DND-41 (cell line): ENCODE measurements around the gene GFOD1.

Source experiments
- EZH2 ChIP-seq: IDR thresholded peaks from 3 replicates; pipeline ENCODE4 v1.6.1; 2012; ENCODE audit warnings: borderline replicate concordance, low read depth, mild to moderate bottlenecking, moderate library complexity, low read length, inconsistent platforms; ENCODE audit not compliant: severe bottlenecking
- TF ChIP-seq, protein P1 (sequence below): IDR thresholded peaks from 2 replicates; pipeline ENCODE4 v1.5.1; 2012; ENCODE audit warnings: borderline replicate concordance, low read length, moderate library complexity, mild to moderate bottlenecking; ENCODE audit not compliant: poor library complexity, severe bottlenecking; ENCODE audit errors: extremely low read depth

DNA sequence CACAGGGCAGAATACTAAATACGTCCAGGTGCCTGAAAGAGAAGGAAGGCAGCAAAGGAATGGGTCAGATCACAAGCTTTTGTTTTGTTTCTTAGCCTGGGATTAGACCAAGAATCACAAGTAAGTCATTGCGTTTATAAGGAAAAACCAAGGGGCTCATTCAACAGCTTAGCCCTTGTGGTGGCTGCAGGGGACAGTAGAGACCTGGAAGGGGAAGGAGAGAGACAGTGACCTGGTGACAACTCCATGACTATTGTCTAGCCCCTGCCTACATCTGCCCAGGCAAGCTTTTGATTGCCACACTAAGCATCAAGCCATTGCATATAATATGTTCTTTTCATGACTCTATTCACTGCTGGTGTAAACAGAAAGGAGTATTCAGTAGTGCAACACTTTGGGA lies 128.9 kb downstream of the GFOD1 start:
- TF ChIP-seq, protein P1, sequence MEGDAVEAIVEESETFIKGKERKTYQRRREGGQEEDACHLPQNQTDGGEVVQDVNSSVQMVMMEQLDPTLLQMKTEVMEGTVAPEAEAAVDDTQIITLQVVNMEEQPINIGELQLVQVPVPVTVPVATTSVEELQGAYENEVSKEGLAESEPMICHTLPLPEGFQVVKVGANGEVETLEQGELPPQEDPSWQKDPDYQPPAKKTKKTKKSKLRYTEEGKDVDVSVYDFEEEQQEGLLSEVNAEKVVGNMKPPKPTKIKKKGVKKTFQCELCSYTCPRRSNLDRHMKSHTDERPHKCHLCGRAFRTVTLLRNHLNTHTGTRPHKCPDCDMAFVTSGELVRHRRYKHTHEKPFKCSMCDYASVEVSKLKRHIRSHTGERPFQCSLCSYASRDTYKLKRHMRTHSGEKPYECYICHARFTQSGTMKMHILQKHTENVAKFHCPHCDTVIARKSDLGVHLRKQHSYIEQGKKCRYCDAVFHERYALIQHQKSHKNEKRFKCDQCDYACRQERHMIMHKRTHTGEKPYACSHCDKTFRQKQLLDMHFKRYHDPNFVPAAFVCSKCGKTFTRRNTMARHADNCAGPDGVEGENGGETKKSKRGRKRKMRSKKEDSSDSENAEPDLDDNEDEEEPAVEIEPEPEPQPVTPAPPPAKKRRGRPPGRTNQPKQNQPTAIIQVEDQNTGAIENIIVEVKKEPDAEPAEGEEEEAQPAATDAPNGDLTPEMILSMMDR: no peak
- no peak for TF ChIP-seq EZH2
